ENCODE results near the gene IL1B. TPM values are rescaled to one million over a fixed set of nuclear protein-coding genes. Genes with fewer than 3 reads are reported as not detected.

The IL1B gene
- total RNA-seq, 1 experiment from 2014 or later, result 1.4 TPM

- peak overlapping the region; percentile 44; the same call in 1 of the 2 replicates for H3K27ac ChIP-seq
- no peak for DNase-seq
- BruUV-seq (replicated peaks), result no TSS peak
- H3K4me1 ChIP-seq (replicated peaks; ENCODE audit: insufficient read depth), result peaks cover 36% of the 10 kb centered on the region
- no peaks in the 10 kb centered on the region; the same call in 1 of the 2 replicates for H3K9me3 ChIP-seq (ENCODE audit: insufficient read depth, low read depth)
- no peaks in the 10 kb centered on the region for H4K20me1 ChIP-seq (ENCODE audit: insufficient read depth)
- CTCF ChIA-PET, result interaction anchor here (0.6 kb wide), 1 partner anchor 625 kb away, joined by 3 read pairs; no protein-coding TSS in a partner anchor
- H3K4me2 ChIP-seq, result peak overlapping the region; percentile 46
- no peaks in the 10 kb centered on the region for H3K79me2 ChIP-seq (ENCODE audit: low read depth)
- H3F3A ChIP-seq (ENCODE audit: insufficient read depth, low read depth), result no peaks in the 10 kb centered on the region
- intact Hi-C loops (cut with micrococcal nuclease; ENCODE audit: unreplicated experiment), result no loop called here
- TF ChIP-seq CTCF (conservative IDR thresholded peaks at IDR 0.05) (no peak), EZH2 (IDR thresholded peaks at IDR 0.05; ENCODE audit: low read depth) (no peak)
- no peaks in the 10 kb centered on the region for H3K36me3 ChIP-seq (ENCODE audit: low read depth)
- H2AFZ ChIP-seq, result no peak overlapping the region
- H3K27me3 ChIP-seq (ENCODE audit: insufficient read depth, low read depth), result no peaks in the 10 kb centered on the region
- H3K4me3 ChIP-seq, result peak overlapping the region; percentile 21; the same call in 1 of the 2 replicates
- POLR2A ChIA-PET (ENCODE audit: unreplicated experiment), result no interaction called here
- H3K9me2 ChIP-seq (ENCODE audit: insufficient read depth), result no peaks in the 10 kb centered on the region; the same call in 1 of the 2 replicates
These were observed 53.3 kb downstream of the IL1B start for GRCh38 chr2:112783187-112783714.

GRCh38 chr2:112782234-112782799 lies 54.3 kb downstream of the IL1B start:
- H3K4me2 ChIP-seq, result no peak overlapping the region
- H3K9me2 ChIP-seq (ENCODE audit: insufficient read depth), result no peaks in the 10 kb centered on the region; the same call in 1 of the 2 replicates
- peaks cover 28% of the 10 kb centered on the region for H3K4me1 ChIP-seq (replicated peaks; ENCODE audit: insufficient read depth)
- ChIA-PET POLR2A (ENCODE audit: unreplicated experiment) (no interaction called here), CTCF (no interaction called here)
- H3K4me3 ChIP-seq, result no peak overlapping the region
- no peaks in the 10 kb centered on the region; the same call in 1 of the 2 replicates for H3K9me3 ChIP-seq (ENCODE audit: insufficient read depth, low read depth)
- H3K27me3 ChIP-seq (ENCODE audit: insufficient read depth, low read depth), result no peaks in the 10 kb centered on the region
- H4K20me1 ChIP-seq (ENCODE audit: insufficient read depth), result no peaks in the 10 kb centered on the region
- no peak overlapping the region for H3K27ac ChIP-seq
- DNase-seq, result no peak
- H3F3A ChIP-seq (ENCODE audit: insufficient read depth, low read depth), result no peaks in the 10 kb centered on the region
- no peaks in the 10 kb centered on the region for H3K36me3 ChIP-seq (ENCODE audit: low read depth)
- no TSS peak for BruUV-seq (replicated peaks)
- H2AFZ ChIP-seq, result no peak overlapping the region
- intact Hi-C loops (cut with micrococcal nuclease; ENCODE audit: unreplicated experiment), result no loop called here
- TF ChIP-seq EZH2 (IDR thresholded peaks at IDR 0.05; ENCODE audit: low read depth), result no peak
- TF ChIP-seq CTCF (conservative IDR thresholded peaks at IDR 0.05), result no peak
- no peaks in the 10 kb centered on the region for H3K79me2 ChIP-seq (ENCODE audit: low read depth)

Other genes with a start within 250 kb of the IL1B start
- gene SLC20A1, start 190.8 kb downstream of the IL1B start, total RNA-seq (2021), result 99.9 and 106 TPM in 2 replicates
- 6.1 and 6.5 TPM in 2 replicates for gene NT5DC4, start 115.8 kb downstream of the IL1B start, total RNA-seq (2021)
- gene CKAP2L, start 72.2 kb downstream of the IL1B start, total RNA-seq (2021), result 17.7 and 28.7 TPM in 2 replicates
- 0.55 TPM in 2 replicates for gene IL1A, start 52.3 kb downstream of the IL1B start, total RNA-seq (2021)
- gene IL37, start 74.4 kb upstream of the IL1B start, total RNA-seq (2021), result 1.0 and 1.7 TPM in 2 replicates
- not detected in 2 replicates for gene IL36G, start 141.2 kb upstream of the IL1B start, total RNA-seq (2021)
- gene IL36A, start 168.7 kb upstream of the IL1B start, total RNA-seq (2021), result not detected in 2 replicates
- not detected in 2 replicates for gene IL36B, start 216.1 kb upstream of the IL1B start, total RNA-seq (2021)
- gene IL36RN, start 222.4 kb upstream of the IL1B start, total RNA-seq (2021), result 1.0 and 1.7 TPM in 2 replicates
- not detected in 2 replicates for gene IL1F10, start 231.2 kb upstream of the IL1B start, total RNA-seq (2021)